Ramos (cell line): Measurements from ENCODE around the gene UBE2Z.
"Not testable (repeated sequence)": the region's sequence is repeated elsewhere in the genome, so short reads cannot be mapped to it uniquely, and the experiment has no call there.

Experiments used
- in situ Hi-C: fragments of 300-500 bp; cut with MboI; formaldehyde crosslinking; loops from one replicate; pipeline ENCODE4 v1.14.3; 2022; ENCODE audit warnings: low sequenced_read_pairs; ENCODE audit not compliant: unreplicated experiment

UBE2Z gene

DNA sequence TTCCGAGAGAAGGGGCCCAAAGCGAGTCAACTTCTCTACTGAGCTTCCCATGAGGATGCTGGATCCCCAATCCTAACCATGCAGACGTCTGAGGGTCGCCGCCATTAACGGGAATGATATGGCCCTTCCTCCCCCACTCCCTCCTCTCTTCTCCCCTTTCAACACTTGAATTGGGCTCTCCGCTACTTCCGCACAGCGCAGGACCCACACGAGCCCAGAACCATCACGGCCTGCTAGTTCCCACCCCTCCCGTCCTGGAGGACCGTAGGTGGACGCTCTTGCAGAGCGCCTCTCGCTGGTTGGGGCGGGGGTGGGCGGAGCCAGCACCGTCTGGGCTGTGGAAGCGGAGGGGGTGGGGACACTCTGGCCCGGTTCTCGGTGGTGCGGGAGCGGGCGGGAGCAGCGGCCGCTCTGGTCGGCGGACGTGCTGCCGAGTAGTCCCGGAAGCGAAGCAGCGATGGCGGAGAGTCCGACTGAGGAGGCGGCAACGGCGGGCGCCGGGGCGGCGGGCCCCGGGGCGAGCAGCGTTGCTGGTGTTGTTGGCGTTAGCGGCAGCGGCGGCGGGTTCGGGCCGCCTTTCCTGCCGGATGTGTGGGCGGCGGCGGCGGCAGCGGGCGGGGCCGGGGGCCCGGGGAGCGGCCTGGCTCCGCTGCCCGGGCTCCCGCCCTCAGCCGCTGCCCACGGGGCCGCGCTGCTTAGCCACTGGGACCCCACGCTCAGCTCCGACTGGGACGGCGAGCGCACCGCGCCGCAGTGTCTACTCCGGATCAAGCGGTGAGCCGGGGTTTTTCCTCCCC is at the start of gene UBE2Z:
UBE2Z (plus strand) TSS at position 361 of the 797 bp plus-strand sequence; CDS start at position 458, 97 bp downstream.
- in situ Hi-C loops = no loop called here

DNA sequence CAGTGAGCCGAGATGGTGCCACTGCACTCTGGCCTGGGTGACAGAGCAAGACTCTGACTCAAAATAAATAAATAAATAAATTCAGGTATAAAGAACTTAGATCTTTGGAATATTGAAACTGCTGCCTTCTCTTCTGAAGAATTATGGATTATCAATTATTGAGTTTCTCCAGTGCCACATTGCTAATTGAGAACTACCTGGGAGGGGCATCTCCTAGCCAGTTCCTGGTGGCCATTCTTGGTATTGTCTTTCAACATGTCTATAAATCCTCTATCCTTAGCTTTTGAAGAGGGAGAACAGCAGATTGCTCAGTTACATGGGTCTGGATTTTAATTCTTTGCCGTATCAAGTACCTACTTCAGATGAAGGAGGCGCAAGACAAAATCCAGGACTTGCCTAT is 48.2 kb upstream of the UBE2Z start:
- in situ Hi-C loops = no loop called here

DNA sequence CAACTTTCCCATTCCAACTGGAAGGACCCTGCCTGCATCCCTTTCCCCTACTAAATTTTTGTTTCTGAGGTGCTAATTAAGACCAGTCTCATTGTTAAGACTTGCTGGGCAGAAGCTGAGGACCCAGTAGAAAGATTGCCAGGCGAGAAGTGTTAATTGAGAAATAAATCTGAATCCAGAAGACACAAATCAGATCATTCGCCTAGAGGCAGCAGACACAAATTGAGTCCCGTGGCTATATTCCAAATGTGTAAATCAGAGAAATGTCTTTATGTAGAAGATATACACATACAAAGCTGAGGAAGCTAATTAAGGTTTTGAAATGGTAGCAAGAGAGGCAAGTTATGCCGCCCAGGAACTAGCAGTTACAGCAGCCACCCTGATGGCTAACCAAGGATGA is 47.8 kb upstream of the UBE2Z start:
- in situ Hi-C loops = no loop called here

DNA sequence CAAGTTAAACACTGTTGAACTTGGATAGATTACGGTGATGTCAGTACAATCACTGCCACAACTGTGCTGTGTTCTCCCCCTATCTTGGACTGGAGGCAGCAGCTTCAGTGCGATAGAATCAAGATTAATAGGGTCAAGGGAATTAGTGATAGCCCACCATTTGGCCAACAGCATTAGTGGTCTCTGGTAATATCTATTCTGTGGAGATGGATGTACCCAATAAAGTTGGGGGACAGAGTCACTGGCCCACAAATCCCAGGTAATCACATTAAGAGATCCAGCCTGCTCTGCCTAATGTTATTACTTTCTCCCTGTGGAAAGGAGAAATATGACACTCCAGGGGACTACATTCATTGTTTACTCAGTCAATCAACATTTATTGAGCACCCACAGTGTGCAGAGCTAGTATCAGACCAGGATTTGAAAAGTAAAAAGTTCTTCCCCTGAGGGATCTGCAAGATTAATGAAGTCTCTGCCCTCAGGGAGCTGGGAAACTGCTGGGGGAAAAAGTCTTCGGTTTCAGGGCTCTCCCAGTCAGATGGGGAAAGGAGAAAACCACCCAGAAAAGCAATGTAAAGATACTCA is 39.2 kb upstream of the UBE2Z start:
- in situ Hi-C loops = no loop called here

DNA sequence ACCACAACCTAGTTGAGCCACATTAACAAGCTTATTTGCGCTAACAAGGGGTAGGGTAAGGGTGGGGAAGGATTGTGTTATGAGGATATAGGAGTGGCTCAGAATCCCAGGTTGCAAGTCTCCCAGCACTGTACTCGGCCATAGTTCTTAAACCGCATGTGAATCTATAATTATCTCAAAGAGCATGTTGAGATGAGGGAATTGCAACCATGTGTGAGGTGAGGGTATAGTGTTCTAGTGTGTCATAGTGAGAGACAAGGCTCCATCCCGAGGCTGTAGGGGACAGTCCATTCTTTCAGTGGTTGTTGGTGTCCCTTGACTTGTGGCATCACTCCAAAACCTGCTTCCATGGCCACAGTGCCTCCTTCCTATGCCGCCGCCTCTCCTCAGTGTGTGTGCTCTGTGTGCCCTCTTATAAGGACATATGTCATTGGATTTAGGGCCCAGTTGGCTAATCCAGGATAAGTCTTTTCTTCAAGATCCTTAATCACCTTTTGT is 38.3 kb upstream of the UBE2Z start:
- in situ Hi-C loops = no loop called here

DNA sequence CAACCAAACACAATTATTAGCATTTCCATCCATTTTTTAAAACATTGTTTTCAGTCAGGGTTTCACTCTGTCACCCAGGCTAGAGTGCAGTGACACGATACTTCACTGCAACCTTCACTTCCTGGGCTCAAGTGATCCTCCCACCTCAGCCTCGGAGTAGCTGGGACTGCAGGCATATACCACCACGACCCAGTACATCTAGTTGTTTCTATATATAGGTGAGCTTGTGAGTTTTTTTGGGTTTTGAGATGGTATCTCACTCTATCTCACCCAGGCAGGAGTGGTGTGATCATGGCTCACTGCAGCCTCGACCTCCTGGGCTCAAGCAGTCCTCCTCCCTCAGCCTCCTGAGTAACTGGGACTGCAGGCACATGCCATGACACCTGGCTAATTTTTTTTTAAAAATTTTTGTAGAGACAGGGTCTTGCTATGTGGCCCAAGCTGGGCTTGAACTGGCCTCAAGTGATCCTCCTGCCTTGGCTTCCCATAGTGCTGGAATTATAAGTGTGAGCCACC is 37.1 kb upstream of the UBE2Z start:
- in situ Hi-C loops = no loop called here

DNA sequence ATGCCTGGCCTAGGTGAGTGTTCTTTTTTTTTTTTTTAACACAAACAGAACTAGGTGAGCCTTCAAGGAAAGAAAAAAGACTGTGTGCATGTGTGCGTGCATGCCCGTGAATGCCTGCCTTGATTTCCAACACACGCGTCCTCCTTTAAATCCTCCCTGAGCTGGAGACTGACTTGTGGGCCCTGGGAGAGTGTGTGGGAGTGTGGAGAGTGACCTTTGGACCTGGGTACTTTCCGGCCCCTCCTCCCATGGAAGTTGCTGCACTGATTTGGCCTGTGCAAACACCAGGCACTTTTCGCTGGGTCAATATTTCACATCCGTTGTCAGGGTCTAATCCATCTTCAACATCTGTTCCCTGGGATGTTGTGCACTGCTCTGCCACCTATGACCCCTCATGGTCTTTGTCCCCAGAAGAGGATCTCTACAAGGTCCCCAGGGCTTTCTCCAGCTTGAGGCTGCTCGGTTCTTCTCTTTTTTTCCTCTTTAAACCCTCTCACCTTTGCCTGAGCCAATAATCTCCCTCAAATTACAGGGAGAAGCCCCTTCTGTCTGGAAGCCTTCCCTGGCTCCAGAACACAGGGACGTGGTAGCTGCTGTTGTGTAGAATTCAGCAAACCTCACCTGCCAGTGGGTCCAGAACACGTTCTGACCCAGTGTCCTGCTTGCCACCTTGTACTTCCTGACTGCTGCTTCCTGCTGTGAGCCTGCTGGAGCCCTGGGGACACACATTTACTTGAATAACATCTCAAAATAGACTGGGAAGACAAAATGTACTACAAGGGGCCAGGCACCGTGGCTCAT is 36.5 kb upstream of the UBE2Z start:
- in situ Hi-C loops = no loop called here

DNA sequence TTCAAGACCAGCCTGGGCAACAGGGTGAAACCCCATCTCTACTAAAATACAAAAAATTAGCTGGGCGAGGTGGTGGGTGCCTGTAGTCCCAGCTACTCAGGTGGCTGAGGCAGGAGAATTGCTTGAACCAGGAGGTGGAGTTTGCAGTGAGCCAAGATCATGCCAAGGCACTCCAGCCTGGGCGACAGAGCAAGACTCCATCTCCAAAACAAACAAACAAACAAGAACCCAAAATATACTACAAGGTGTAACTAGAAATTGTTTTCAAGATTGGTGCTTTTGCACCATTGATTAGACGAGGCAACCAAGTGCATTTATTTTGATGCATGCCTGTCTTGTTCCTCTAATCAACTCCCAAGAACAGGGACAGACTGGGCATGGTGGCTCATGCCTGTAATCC is 35.8 kb upstream of the UBE2Z start:
- in situ Hi-C loops = not testable (repeated sequence)

DNA sequence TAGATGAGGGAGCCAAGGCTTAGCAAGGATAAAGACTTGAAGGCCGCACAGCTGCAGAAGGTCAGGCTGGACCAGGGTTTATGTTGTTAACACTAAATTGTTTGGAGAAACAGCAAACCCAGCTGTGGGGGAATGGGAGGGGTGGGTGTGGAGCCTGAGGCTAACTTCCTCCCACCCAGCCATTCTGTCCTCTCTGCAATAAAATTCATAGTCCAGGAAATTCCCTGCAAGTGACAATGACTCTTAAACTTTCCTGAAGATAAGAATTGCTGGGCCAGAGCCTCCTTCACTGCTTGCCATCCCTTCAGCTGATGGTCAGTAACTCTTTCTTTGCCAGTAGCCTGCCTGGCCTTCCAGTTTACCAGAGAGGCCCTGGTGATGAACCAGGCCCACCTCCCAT is 35.0 kb upstream of the UBE2Z start:
- in situ Hi-C loops = no loop called here

DNA sequence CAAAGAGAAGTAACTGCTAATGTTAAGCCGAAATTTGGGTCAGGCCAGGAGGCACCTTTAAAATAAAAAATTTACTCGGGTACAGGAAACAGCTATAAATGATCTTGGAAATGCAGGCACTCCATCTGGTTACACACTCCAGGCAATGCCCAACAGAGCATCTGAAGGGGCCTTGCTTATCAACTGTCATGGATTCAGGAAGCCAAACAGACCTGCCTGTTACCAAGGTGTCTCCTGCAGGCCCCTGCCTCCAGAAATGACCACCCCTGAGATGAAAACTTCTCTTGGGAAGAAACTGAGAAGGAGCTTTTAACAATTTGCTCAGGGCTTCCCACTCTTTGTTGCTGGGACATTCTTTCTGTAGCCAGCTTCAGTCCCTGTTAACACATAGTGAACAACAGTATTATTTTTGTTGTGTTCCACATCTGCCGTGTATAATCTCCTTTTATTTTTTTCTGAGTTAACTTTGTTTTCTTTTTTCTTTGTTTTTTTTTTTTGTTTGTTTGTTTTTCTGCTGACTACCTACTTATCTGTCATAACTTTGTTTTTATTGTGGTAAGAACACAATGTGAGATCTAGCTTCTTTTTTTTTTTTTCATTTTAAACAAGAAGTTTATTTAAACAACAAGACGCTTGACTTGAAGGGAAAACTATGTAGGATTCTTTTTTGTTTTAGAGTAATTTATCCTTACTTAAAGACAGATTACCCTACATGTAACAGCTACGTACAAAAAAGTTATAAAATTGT is 34.3 kb upstream of the UBE2Z start:
- in situ Hi-C loops = no loop called here

DNA sequence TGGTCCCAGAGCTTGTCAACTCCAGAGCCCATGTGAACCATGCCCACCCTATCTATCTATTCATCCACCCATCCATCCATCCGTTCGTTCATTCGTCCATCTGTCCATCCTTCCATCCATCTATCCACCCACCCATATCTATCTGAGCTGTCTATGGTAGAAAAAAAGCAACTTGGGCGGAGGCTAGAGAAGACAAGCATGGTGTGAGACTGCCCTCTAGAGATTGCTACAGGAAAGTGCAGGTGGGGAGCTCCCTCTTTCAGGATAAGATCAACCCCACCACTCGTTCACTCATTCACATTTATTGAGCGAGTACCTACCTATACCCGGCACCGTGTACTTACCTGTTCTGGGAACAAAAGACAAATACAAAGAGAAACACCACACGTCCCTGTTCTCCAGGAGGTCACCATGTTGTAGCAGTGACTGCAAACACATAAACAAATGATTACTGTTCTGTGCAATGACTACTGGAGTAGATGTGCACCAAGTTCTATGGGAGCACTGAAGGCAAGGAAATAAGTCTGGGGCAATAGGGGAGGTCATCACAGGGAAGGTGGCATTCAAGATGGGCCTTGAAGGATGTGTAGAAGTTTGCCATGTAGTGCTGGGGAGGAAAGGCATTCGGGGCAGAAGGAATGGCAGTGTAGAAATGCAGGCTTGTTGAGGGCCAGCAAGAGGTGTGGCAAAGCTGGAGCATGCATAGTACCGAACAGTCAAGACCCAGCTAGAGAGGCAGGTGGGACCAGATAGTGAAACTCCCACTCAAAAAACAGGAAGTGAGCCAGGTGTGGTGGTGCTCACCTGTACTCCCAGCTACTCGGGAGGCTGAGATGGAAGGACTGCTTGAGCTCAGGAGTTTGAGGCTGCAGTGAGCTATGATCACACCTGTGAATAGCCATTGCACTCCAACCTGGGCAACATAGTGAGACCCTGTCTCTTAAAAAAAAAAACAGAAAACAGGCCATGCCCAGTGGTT is 29.0 kb upstream of the UBE2Z start:
- in situ Hi-C loops = loop anchor here (5.0 kb wide), 2 partner anchors 67 to 202 kb away; no protein-coding TSS in a partner anchor

DNA sequence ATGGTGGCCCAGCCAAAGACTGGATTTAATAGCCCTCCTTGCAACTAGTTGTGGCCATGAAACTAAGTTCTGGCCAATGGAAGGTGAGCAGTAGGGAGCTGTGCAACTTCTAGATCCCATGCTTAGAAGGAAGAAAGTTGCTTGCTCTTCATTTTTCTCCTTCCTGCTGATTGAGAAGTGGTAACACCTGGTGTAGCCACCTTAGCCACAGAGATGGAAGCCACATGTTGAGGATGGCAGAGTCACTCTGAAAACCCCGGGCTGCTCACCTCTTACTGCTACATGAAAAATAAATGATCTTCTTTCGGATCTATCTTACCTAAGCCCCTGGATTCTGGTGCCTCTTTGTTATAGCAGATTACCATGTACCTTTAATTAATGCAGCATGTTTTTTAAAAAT is 25.9 kb upstream of the UBE2Z start:
- in situ Hi-C loops = no loop called here

DNA sequence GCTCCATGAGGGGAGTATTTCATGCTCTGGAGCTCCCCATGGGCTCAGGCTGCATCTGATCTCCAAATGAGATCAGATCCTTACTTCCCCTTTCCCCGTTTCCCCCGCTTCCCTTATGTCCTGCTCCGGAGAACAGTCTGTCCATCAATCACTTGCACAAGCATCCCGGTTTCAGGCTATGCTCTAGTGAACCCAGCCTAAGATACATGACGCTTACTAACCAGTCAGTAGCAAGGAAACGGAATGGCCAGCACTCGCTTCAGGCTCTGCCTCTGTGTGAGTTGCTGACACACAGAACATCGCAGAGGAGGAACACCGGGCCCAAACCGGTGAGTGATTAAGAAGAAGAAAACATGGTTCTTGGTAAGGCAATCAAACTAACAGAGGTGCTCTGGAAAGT is 25.0 kb upstream of the UBE2Z start:
- in situ Hi-C loops = no loop called here

DNA sequence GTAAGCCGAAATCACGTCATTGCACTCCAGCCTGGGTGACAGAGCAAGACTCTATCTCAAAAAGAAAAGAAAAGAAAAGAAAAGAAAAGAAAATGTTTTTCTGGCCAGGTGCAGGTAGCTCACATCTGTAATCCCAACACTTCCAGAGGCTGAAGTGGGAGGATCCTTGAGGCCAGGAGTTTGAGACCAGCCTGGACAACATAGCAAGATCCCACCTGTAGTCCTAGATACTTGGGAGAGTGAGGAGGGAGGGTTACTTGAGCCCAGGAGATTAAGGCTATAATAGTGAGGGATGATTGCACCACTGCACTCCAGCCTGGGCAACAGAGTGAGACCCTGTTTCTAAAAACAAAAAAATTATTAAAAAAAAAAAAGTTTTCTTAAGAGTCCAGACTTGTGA is 18.1 kb upstream of the UBE2Z start:
- in situ Hi-C loops = no loop called here

DNA sequence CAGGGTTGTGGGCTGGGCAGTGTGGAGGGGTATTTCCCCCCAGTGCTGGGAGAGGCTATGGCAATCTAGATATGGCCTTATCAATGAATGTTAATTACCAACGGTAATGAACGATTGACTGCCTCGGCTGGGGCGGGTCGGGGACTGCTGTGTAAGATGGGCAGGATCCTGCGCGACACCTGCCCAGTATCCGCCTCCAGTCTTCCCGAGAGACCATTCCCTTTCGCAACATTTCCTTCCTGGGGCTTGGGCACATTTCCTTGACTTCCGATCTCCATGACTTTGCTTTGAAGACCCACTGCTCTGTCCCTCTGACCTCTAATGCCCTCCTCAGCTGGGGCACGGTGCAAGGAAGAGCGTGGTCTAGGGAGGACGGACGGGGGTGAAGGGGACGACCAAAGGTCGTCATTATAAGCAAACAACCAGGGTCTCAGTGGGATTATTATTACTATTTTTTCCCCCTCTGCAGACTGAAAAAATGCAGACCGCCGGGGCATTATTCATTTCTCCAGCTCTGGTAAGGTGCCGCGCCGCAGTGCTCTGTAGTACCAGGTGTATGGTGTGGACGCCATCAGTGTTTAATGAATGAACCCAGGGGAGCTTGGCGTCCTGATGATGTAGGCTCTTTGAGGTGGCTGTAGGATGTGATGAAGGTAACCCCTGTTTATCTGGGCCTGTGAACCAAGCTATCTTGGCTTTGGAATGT is 15.1 kb upstream of the UBE2Z start:
- in situ Hi-C loops = no loop called here

DNA sequence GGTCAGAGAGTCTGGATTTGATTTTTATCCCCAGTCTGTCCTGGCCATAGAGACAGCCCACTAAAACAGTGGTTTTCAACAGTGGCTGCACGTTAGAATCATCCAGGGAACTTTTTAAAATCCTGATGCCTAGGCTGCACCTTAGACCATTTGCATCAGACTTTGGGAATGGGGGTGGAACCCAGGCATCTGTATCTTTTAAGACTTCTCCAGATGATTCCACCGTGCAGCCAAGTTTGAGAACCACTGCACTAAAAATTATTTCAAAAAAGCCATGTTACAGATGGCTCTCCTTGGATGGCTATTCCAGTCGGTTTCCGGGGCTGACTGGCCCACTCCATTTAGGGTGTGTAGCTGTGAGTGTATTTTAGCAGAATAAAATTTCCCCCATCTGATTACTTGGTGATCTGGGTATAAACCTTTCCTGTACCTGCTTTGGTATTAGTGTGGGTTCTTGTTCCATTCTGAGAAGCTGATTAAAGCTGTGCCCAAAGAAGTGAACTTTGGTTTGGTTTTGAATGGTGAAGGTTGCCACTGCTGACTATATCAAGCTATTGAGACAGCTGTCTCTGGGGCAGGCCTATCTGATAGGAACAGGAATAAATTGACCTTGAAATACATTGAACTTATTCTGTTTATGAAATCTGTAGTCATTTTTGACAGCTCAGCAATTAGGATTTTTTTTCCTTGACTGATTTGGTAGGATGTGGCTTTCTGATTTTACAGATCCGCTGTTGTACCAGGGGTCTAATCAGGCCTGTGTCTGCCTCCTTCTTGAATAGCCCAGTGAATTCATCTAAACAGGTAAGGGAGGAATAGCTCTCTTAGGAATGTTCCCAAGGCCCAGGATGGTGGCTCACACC is 14.3 kb upstream of the UBE2Z start:
- in situ Hi-C loops = no loop called here

DNA sequence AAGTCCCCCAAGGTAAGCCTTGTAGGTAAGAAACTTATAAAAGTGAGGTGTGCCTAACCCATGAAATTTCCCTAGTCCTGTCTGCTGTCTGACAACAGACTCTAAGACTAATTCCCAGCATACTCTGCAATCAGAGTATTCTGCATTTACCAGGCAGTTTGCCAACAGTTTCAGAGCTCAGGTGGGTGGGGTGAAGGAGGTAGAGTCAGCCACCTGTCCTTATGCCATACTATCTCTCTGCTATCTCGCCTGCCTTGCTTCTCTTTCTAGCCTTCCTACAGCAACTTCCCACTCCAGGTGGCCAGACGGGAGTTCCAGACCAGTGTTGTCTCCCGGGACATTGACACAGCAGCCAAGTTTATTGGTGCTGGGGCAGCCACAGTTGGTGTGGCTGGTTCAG is 13.3 kb upstream of the UBE2Z start:
- in situ Hi-C loops = no loop called here
